Esophagus (tissue), 2 donors: Measurements from ENCODE around the gene TLE3. TPM values are rescaled to one million over a fixed set of nuclear protein-coding genes. Genes with fewer than 3 reads are reported as not detected.
"Not testable (repeated sequence)": the region's sequence is repeated elsewhere in the genome, so short reads cannot be mapped to it uniquely, and the experiment has no call there.

Experiments used
- H3K27ac ChIP-seq, 2 donors: one replicate each; pipeline ENCODE4 v1.5.1; 2013; ENCODE audit warnings: low read depth in 2 of 2, mild to moderate bottlenecking in 2 of 2, inconsistent platforms in 1 of 2, low read length in 1 of 2, moderate library complexity in 1 of 2
- H3K27me3 ChIP-seq, 2 donors: one replicate each; pipeline ENCODE4 v1.6.1; 2013; ENCODE audit warnings: low read length in 2 of 2, control low read depth in 1 of 2, mild to moderate bottlenecking in 1 of 2; ENCODE audit not compliant: insufficient read depth in 2 of 2, control insufficient read depth in 1 of 2
- H3K36me3 ChIP-seq, 2 donors: one replicate each; pipeline ENCODE4 v1.6.1; 2013; ENCODE audit warnings: low read length in 1 of 2; ENCODE audit not compliant: control insufficient read depth in 2 of 2, insufficient read depth in 2 of 2
- H3K4me1 ChIP-seq, 2 donors: one replicate each; pipeline ENCODE4 v1.6.1; 2013; ENCODE audit warnings: low read length in 1 of 2; ENCODE audit not compliant: control insufficient read depth in 2 of 2, insufficient read depth in 2 of 2
- H3K4me3 ChIP-seq, 2 donors: one replicate each; pipeline ENCODE4 v1.5.1; 2013; ENCODE audit warnings: low read length in 2 of 2, mild to moderate bottlenecking in 2 of 2, low read depth in 1 of 2, moderate library complexity in 1 of 2
- H3K9me3 ChIP-seq, 2 donors: one replicate each; pipeline ENCODE4 v1.6.1; 2013; ENCODE audit warnings: mild to moderate bottlenecking in 2 of 2, low read depth in 1 of 2, low read length in 1 of 2, moderate library complexity in 1 of 2; ENCODE audit not compliant: control insufficient read depth in 2 of 2, insufficient read depth in 1 of 2
- WGBS, 2 donors: extraction: QIAGEN DNeasy Blood & Tissue Kit; methylation state at CpG; one replicate each; pipeline ENCODE4 v1.1.7; 2013; 5-methylcytosine and 5-hydroxymethylcytosine counted together
- polyA plus RNA-seq, 2 donors: library from polyadenylated mRNA; stranded (reverse); fragments of 200-250 nt; gene quantifications; one replicate each; pipeline ENCODE4 v1.2.3, GENCODE V29; 2013
- donor health status: healthy with polysubstance abuse.
- donor health status: Bipolar disorder and iron deficiency.

Gene TLE3
- polyA plus RNA-seq, 2 donors = 33.1 to 43.9 TPM

DNA sequence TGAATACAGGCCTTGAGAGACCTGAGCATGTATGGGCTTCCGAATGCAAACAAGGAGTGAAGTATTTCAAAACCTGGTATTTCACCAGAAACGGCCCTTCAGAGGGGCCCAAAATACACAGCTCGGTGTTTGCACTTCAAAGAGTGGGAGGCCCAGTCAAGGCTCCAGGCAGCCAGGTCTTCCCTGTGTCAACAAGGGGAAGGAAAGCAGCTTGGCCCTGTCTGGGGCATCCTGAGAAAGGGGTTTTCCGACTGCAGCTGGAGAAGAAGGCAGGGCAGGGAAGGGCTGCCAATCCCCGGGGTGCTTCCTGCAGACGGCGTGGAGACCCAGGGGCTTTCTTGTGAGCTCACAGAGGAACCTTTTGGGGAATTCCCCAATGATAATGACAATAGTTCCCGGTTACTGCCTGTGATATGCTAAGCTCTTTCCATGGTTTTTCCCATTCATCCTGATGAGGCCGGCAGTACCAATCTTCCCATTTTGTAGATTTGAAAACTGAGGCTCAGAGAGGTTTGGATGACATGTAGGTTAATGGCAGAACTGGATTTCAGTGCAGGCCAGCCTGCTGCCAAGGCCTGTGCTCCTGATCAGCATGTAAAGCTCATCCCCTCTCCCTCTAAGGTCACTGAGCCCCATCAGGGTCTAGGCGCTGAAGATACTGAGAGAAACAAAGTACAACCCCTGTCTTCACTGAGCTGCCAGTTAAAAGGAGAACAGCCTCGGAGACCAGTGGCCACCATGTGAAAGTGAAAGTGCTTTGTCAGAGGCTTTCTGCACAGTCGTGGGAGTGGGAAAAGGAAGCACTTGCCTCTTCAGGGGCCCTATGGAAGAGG, 43.0 kb upstream of the TLE3 start:
- peaks cover 0 to 2% of the 10 kb centered on the region in 2 donors for H3K4me1 ChIP-seq
- 26 to 32% methylated on average over 12 of the region's 12 CpGs for WGBS, 2 donors
- no peaks in the 10 kb centered on the region for H3K36me3 ChIP-seq
- H3K4me3 ChIP-seq = no peak overlapping the region
- H3K27me3 ChIP-seq = no peaks in the 10 kb centered on the region
- H3K9me3 ChIP-seq = no peaks in the 10 kb centered on the region
- H3K27ac ChIP-seq = no peak overlapping the region

DNA sequence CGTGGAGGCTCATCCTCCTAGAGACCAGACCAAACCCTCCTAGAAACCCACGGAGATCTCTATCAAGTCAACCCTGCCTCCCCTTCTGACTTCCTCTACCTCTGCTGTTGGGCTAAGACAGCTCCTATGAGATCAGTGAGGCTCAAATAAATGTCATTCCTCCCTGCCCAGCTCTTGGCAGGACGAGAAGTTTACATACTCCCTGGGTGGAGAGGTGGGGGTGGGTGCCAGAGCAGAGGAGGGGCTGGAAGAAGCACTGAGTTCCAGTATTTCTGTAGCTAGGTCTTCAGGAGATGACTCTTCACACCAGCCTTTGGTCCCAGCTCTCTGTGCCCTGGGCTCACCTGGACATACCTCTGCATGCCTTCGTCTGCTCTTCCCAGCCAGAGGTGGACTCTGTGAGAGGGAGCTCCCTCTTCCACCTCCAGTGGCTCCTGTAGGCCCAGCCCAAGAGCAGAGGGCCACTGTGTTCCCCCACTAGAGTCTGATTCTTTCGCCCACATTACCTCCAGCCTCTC, 42.4 kb upstream of the TLE3 start:
- Histone ChIP-seq H3K4me3 (no peak overlapping the region), H3K36me3 (no peaks in the 10 kb centered on the region), H3K27me3 (no peaks in the 10 kb centered on the region), H3K4me1 (peaks cover 0 to 2% of the 10 kb centered on the region in 2 donors), H3K27ac (no peak overlapping the region), H3K9me3 (no peaks in the 10 kb centered on the region)
- WGBS, 2 donors = 79% methylated on average over 5 of the region's 5 CpGs

DNA sequence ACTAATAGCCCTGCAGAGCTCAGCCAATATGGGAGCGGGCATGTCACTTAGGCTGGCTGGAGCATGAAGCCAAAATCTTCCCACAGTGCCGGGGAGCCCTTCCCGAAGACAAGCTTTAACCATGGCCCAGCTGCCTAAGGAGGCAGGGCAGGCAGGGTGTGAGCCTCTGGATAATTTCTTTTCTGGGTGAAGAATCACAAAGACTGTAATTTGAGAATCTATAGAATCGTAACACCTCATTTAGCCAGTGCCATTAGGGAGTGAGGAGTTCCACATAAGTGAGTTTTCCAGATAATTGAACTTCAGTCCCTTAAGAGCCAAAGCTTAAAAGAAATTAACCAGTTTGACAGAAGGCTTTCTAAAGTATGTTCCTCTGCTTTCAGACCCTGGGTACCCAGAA, 40.2 kb upstream of the TLE3 start:
- 92 to 93% methylated on average over 4 of the region's 4 CpGs for WGBS, 2 donors
- Histone ChIP-seq H3K9me3 (no peaks in the 10 kb centered on the region), H3K4me1 (peaks cover 0 to 2% of the 10 kb centered on the region in 2 donors), H3K27me3 (no peaks in the 10 kb centered on the region), H3K27ac (no peak overlapping the region), H3K4me3 (no peak overlapping the region), H3K36me3 (no peaks in the 10 kb centered on the region)

DNA sequence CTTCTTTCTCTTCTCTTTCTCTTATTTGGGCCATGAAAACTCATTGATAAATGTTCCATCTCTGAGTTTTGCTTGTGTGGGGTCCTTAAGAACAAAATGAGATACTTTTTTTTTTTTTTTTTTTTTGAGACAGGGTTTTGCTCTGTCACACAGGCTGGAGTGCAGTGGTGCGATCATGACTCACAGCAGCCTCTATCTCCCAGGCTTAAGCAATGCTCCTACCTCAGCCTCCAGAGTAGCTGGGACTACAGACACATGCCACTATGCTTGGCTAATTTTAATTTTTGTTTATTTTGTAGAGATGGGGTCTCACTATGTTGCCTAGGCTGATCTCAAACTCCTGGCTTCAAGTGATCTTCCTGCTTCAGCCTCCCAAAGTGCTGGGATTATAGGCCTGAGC, 39.3 kb upstream of the TLE3 start:
- H3K36me3 ChIP-seq, H3K9me3 ChIP-seq, H3K4me3 ChIP-seq, H3K4me1 ChIP-seq, H3K27me3 ChIP-seq, H3K27ac ChIP-seq: not testable (repeated sequence)
- WGBS, 2 donors = 92 to 100% methylated on average over 1 of the region's 1 CpG

DNA sequence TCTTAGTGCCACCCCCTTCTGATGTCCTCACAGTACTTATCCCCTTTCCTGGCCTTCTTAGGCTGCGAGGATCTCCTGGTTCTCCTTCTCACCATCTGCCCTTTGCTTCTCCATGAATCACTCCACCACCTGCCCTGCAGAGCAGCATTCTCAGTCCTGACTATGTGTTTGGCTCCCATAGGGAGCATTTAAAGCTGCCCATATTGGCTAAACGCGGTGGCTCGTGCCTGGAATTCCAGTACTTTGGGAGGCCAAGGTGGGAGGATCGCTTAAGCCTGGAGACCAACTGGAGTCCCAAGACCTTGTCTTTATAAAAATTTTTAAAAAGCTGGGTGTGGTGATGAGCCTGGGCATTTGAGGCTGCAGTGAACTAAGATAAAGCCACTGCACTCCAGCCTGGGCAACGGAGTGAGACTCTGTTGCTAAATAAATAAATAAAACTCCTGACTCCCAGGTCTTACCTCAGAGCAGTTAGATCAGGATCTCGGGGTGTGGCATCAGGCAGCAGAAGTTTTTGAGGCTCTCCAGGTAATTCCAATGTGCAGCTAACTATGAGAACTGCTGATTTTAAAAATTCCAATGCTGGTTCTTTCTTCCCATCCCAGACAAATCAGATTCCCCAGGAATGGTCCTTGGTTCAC, 36.2 kb upstream of the TLE3 start:
- 87 to 92% methylated on average over 7 of the region's 7 CpGs for WGBS, 2 donors
- Histone ChIP-seq H3K27me3 (no peaks in the 10 kb centered on the region), H3K4me1 (no peaks in the 10 kb centered on the region), H3K36me3 (no peaks in the 10 kb centered on the region), H3K4me3 (no peak overlapping the region), H3K9me3 (no peaks in the 10 kb centered on the region), H3K27ac (no peak overlapping the region)

DNA sequence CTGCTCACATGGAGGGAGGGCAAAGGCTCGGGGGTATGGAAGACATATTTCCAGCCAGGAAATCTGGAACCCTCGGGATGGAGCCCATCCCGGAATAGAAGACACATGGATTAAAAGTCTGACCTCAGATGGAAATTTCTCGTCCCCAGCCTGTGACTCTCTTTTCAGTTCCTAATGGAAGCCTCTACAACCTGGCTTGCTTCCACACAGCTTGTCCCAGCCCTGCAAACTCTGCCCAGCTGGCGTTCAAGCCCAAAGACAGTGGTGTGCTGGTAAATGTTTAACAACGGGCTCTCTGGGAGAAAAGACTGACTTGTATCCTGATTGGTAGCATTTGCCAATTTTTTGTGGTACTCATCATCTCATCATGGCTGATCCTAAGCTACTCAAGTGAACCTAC, 35.6 kb upstream of the TLE3 start:
- Histone ChIP-seq H3K36me3 (no peaks in the 10 kb centered on the region), H3K27me3 (no peaks in the 10 kb centered on the region), H3K27ac (no peak overlapping the region), H3K4me3 (no peak overlapping the region), H3K4me1 (no peaks in the 10 kb centered on the region), H3K9me3 (no peaks in the 10 kb centered on the region)
- WGBS, 2 donors = 48 to 61% methylated on average over 6 of the region's 6 CpGs

DNA sequence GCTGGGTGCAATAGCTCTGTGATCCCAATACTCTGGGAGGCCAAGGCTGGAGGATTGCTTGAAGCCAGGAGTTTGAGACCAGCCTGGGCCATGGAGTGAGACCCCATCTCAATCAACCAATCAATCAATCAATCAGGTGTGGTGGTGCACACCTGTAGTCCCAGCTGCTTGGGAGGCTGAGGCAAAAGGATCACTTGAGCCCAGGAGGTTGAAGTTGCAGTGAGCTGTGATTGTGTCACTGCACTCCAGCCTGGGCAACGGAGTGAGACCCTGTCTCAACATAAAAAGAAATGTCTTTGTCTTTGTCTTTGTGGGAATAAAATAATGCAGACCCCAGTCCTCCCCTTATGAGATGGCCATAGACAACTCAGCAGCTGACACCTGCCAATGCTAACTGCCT, 34.9 kb upstream of the TLE3 start:
- H3K9me3 ChIP-seq = no peaks in the 10 kb centered on the region
- H3K36me3 ChIP-seq = no peaks in the 10 kb centered on the region
- no peak overlapping the region for H3K27ac ChIP-seq
- 92 to 100% methylated on average over 1 of the region's 1 CpG for WGBS, 2 donors
- no peaks in the 10 kb centered on the region for H3K27me3 ChIP-seq
- no peak overlapping the region for H3K4me3 ChIP-seq
- no peaks in the 10 kb centered on the region for H3K4me1 ChIP-seq

DNA sequence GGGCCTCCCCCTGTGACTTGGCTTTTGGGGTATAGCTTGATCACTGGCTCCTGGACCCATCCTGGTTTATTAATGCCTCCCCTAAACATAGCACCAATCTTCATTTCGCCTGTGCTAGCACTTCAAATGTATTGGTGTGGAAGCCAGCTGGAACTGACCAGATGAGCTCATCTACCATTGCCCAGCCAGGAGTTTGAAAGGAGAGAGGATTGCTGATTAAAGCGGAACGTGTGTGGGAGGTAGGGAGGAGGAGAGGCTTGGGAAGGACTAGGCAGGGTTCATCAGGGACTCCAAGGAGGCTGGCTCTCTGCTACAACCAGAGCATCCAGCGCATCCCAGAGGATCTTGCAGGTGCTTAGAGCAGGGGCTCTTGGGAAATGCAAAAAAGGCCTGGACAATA, 34.4 kb upstream of the TLE3 start:
- no peak overlapping the region for H3K27ac ChIP-seq
- H3K4me1 ChIP-seq = no peaks in the 10 kb centered on the region
- H3K36me3 ChIP-seq = no peaks in the 10 kb centered on the region
- no peaks in the 10 kb centered on the region for H3K9me3 ChIP-seq
- 71 to 77% methylated on average over 4 of the region's 4 CpGs for WGBS, 2 donors
- no peaks in the 10 kb centered on the region for H3K27me3 ChIP-seq
- no peak overlapping the region for H3K4me3 ChIP-seq

DNA sequence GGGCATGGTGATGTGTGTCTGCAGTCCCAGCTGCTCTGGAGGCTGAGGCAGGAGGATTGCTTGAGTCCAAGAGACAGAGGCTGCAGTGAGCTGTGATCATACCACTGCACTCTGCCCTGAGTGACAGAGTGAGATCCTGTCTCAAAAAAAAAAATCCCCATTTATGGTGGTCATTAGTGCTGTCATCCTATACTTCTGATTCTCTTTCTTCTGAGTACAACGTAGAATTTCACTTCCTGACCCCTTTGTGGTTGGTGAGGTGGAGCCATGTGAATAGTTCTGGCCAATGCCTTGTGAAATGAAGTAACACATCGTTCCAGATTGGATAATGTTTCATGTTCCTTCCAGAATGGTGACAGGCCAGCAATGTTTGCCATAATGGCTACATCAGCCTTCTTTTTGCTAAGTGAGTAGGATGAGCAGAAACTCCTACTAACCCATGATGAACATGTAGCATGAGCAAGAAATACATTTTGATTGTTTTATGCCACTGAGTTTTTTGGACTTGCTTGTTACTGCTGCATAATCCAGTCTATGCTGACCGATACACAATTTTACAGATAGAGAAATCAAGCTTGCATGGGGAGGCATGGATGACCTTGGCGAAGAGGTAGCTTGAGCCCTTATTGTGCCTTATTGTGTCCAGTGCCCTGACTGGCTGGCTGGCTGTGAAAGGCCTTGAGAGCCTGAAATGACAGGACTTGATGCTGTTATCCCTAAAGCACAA, 30.9 kb upstream of the TLE3 start:
- Histone ChIP-seq H3K27me3 (no peaks in the 10 kb centered on the region), H3K36me3 (no peaks in the 10 kb centered on the region), H3K9me3 (no peaks in the 10 kb centered on the region), H3K27ac (no peak overlapping the region), H3K4me1 (no peaks in the 10 kb centered on the region), H3K4me3 (no peak overlapping the region)
- 86 to 87% methylated on average over 4 of the region's 4 CpGs for WGBS, 2 donors
